ENCODE results near the gene CD19. TPM values are rescaled to one million over a fixed set of nuclear protein-coding genes. Genes with fewer than 3 reads are reported as not detected.

The CD19 gene
- total RNA-seq, 2 experiments from 2014 or later = 0.34 TPM; not detected in 1

- CTCF ChIA-PET = no interaction called here
- POLR2A ChIA-PET = no interaction called here
These were observed 26.9 kb upstream of the CD19 start for GRCh38 chr16:28904828-28905227.

DNA sequence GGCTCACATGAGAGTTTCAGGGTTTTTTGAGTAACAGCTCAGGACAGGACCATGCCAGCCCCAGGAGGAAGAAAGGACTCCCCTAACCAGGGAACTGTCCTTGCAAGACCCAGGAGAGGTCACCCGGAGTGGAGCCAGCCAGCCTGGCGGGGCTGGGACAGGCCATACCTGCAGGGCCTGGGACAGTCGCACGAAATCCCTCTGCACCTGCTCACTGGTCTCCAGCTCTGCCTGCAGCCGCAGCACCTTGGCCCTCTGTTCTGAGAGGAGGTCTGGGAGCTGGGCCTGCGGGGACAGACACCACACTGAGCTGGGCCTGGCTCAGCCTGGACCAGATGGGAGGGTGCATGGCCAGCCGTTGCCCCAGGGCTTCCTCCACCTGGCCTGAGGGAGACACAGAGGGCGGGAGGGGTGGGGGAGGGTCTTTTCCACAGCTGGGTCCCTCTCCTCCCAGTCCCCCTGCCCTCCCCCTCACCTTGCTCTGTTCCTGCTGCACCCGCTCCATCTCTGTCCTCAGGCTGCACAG lies 26.5 kb upstream of the CD19 start:
- ChIA-PET POLR2A (interaction anchor here (0.6 kb wide), 1 partner anchor 40 kb away, joined by 3 read pairs; no protein-coding TSS in a partner anchor), CTCF (no interaction called here)

GRCh38 chr16:28905800-28906372 lies 25.9 kb upstream of the CD19 start:
- CTCF ChIA-PET = interaction anchor here (1.6 kb wide), 1 partner anchor 60 kb away, joined by 3 read pairs; the partner anchor contains the start of gene TUFM
- POLR2A ChIA-PET = interaction anchor here (0.6 kb wide), 1 partner anchor 39 kb away, joined by 3 read pairs; no protein-coding TSS in a partner anchor

DNA sequence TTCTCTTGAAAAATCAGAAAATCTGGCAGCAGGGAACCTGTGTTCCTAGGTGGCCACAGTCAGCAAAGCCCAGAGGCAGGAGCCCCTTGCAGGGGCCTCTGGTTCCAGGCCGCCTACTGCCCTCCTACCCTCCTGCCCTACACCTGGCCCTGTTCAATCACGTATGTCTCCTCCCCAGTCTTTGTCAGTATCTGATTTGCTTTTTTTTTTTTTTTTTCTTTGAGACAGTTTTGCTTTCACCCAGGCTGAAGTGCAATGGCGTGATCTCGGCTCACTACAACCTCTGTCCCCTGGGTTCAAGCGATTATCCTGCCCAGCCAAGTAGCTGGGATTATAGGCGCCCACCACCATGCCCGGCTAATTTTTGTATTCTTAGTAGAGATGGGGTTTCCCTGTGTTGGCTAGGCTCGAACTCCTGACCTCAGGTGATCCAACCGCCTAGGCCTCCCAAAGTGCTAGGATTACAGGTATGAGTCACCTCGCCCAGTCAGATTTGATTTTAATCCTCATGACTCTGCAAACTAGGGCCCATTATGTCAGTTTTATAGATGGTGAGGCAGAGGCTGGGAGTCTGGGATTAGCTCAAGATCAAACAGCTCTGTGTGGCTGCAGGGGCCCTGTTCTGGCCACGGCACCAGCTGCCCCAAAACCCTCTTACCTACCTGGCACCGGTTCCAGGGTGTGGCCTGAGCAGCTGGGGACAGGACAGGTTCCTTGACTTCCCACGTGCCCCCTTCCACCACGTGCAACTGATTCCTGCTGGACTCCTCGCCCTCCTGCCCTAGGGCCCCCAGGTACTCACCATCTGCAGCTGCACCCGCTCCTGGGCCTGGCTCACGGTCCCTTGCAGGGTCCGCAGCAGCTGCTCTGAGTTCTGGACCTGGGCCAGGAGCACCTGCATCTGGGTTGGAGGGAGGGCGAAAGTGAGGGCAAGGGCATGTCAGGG lies 21.4 kb upstream of the CD19 start:
- ChIA-PET POLR2A (no interaction called here), CTCF (no interaction called here)

- CTCF ChIA-PET = interaction anchor here (0.5 kb wide), 1 partner anchor 722 kb away, joined by 3 read pairs; no protein-coding TSS in a partner anchor
- POLR2A ChIA-PET = no interaction called here
These were observed 19.2 kb upstream of the CD19 start for GRCh38 chr16:28912558-28912957.

DNA sequence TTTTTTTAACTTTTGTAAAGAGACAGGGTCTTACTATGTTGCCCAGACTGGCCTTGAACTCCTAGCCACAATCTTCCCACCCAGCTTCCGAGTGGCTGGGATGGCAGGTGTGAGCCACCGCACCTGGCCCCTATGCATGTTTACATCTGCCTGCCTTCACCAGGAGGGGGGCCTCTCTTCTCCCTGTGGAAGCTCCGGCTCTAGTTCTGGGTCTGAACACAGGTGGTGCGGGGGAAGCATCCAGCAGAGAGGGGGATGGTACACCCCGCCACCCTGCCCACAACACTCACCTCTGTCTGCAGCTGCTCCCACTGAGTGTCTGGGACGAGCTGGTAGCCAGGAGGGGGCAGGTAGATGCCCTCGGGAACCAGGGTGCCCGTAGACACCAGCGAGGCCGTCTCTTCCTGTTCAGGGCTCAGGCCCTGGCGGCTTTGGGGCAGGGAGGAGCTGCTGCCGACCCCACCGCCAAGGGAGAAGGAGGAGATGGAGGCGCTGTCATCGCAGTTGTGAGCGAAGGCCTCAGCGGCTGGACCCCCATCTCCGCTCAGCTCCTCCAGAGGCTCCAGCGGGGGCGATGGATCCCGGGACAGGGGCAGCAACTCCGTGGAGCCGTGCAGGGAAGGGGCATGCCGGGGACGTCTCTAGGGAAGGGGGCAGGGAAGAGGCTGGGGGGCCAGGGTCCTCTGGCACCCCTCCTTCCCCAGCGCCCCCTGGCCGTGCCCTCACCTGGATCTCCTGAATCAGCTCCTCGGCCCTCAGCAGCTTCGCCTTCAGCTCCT lies 17.6 kb upstream of the CD19 start:
- POLR2A ChIA-PET = no interaction called here
- CTCF ChIA-PET = no interaction called here

DNA sequence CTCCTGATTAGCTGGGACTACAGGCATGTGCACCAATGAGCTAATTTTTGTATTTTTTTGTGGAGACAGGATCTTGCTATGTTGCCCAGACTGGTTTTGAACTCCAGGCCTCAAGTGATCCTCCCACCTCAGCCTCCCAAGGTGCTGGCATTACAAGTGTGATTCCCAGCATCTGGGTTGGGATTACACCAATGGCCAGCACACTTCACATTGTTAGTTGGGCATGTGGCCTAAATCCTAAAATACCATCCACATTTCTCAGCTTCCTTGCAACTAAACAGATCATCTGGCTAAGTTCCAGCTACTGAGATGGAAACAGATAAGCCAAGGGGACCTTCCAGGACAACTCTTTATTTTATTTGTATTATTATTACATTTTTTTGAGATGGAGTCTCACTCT lies 16.6 kb upstream of the CD19 start:
- POLR2A ChIA-PET = no interaction called here

DNA sequence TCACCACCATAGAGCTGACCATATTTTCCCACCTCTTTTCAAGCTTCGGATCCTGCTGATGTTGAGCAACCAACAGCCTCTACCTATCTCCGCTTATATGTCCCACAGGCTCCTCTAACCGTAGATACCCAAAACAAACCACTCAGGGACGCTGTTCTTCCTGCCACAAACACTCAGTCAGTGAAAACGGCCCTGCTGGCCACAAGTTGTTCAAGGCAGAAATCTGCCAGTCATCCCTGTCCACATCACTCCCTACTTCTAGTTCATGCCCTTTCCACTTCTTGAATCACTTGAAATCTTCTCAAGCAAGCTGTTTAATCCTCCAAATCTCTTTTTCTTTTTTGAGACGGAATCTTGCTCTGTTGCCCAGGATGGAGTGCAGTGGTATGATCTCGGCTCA lies 14.7 kb upstream of the CD19 start:
- CTCF ChIA-PET = interaction anchor here (0.7 kb wide), 1 partner anchor 430 kb away, joined by 3 read pairs; no protein-coding TSS in a partner anchor
- POLR2A ChIA-PET = interaction anchor here (0.5 kb wide), 1 partner anchor 56 kb away, joined by 8 read pairs; no protein-coding TSS in a partner anchor

More for the DNA sequence above, 16.6 kb upstream of the CD19 start:
- CTCF ChIA-PET = interaction anchor here (1.1 kb wide), 1 partner anchor 30 kb away, joined by 3 read pairs; no protein-coding TSS in a partner anchor

GRCh38 chr16:28918698-28919097 lies 13.1 kb upstream of the CD19 start:
- POLR2A ChIA-PET = no interaction called here
- CTCF ChIA-PET = interaction anchor here (1.4 kb wide), 1 partner anchor 72 kb away, joined by 3 read pairs; no protein-coding TSS in a partner anchor

DNA sequence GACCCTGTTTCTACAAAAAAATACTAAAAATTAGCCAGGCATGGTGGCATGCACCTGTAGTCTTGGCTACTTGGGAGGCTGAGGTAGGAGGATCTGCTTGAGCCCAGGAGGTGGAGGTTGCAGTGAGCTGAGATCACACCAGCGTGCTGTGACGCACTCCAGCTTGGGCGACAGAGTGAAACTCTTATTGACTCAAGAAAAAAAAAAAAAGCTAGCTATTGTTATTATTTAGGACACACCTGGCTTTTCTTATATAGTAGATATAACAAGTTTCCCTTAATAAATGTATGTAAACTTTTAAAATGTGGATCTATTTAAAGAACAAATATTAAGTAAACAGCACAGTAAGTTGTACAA lies 8.6 kb upstream of the CD19 start:
- CTCF ChIA-PET = interaction anchor here (1.3 to 2.5 kb wide), 2 partner anchors 22 to 25 kb away, joined by 3 to 12 read pairs; no protein-coding TSS in a partner anchor
- POLR2A ChIA-PET = no interaction called here

GRCh38 chr16:28923652-28924398 lies 7.9 kb upstream of the CD19 start:
- POLR2A ChIA-PET = interaction anchor here (2.2 to 2.5 kb wide), 2 partner anchors 61 to 101 kb away, joined by 7 to 8 read pairs; partner anchors contain the start of genes ATXN2L and SH2B1
- CTCF ChIA-PET = interaction anchor here (1.1 to 2.5 kb wide), 3 partner anchors 14 to 24 kb away, joined by 3 to 12 read pairs (median 3); no protein-coding TSS in a partner anchor

DNA sequence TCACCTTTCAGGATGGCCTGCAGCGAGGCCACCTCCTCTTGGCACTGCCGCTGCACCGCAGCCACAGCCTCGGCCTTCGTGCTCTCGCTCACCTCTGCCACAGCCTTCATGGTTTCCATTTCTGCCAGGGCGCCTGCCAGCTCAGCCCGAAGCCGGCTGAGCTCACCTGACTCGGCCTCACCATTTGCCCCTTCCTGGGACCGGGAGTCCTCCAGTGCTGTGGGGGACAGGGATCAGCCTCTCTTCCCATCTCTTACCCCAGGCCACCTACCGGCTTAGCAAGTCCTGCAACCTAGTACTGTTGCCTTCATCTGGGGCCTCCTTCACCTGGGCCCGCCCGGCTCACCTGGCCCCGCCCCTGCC lies 7.4 kb upstream of the CD19 start:
- POLR2A ChIA-PET = interaction anchor here (2.2 to 2.5 kb wide), 2 partner anchors 61 to 101 kb away, joined by 7 to 8 read pairs; partner anchors contain the start of genes ATXN2L and SH2B1
- CTCF ChIA-PET = interaction anchor here (1.1 to 2.5 kb wide), 3 partner anchors 14 to 24 kb away, joined by 3 to 12 read pairs (median 3); no protein-coding TSS in a partner anchor

GRCh38 chr16:28924762-28925385 lies 6.9 kb upstream of the CD19 start, which contains the start of gene RABEP2:
Gene RABEP2, minus strand, starts transcription at chr16:28925238. Its CDS starts 75 bp downstream, at chr16:28925163.
- ChIA-PET POLR2A (interaction anchor here (2.2 to 2.5 kb wide), 2 partner anchors 62 to 102 kb away, joined by 7 to 8 read pairs; partner anchors contain the start of genes ATXN2L and SH2B1), CTCF (interaction anchor here (1.1 to 2.5 kb wide), 3 partner anchors 13 to 78 kb away, joined by 3 to 12 read pairs (median 4); partner anchors contain the start of gene TUFM)

DNA sequence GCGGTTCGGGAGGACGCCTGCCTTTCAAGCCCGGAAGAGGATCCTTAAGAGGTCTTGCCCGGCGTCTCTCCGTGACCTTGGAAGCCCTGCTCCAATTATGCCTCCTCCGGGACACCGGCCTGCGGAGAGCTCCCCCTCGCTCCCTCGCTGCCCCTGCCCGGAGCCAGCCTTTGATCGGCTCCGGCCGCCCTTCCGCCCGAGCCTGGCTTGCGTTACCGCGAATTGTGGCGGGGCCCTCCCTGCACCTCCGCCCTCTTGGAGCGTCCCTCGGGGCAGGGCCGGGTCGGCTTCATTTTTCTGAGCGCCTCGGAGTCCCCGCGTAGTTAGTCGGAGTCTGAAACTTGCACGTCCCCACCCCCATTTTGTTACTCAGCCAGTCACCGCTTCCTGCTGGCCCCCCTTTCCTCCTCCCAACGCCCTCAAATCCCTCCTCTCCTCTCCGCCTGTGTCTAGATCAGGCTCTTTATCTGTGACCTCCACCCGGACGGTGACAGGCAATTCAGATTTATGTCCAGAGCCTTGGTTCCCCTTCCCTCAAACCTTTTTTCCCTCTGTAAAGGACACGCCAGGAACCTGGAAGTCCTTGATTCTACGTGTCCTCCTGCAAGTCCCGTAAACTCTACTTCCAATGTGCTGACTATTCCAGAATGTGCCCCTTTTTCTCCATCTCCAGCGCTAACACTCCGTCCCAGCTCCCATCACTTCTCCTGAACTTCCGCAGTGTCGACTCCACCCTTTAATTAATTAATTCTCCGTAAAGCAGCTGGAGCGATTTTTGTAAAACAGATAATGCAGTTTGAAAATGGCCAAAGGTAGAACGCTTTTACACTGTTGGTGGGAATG lies 6.2 kb upstream of the CD19 start:
- ChIA-PET POLR2A (interaction anchor here (0.6 to 2.5 kb wide), 3 partner anchors 63 to 103 kb away, joined by 4 to 8 read pairs (median 7); partner anchors contain the start of genes ATXN2L and SH2B1), CTCF (interaction anchor here (1.1 to 2.5 kb wide), 3 partner anchors 20 to 79 kb away, joined by 4 to 12 read pairs (median 8); partner anchors contain the start of gene TUFM)

- ChIA-PET CTCF (interaction anchor here (0.8 to 1.8 kb wide), 2 partner anchors 19 to 36 kb away, joined by 3 to 8 read pairs; no protein-coding TSS in a partner anchor), POLR2A (interaction anchor here (0.6 to 2.5 kb wide), 2 partner anchors 86 to 103 kb away, joined by 4 to 7 read pairs; partner anchors contain the start of gene ATXN2L)
These were observed 5.5 kb upstream of the CD19 start for GRCh38 chr16:28926284-28926683.

GRCh38 chr16:28927815-28928214 lies 4.0 kb upstream of the CD19 start:
- POLR2A ChIA-PET = no interaction called here
- CTCF ChIA-PET = no interaction called here
